Hepatic stellate cell (primary cell): ENCODE measurements around the gene HYAL4.

Experiments used
- DNase-seq: peaks from one replicate; pipeline ENCODE4 v3.0.0; 2011; ENCODE audit warnings: low spot score

Gene HYAL4

GRCh38 chr7:123905714-123906113, 60.7 kb downstream of the HYAL4 start:
- DNase-seq: no peak

GRCh38 chr7:123916240-123916724, 71.3 kb downstream of the HYAL4 start:
- peak; percentile 11 for DNase-seq

DNA sequence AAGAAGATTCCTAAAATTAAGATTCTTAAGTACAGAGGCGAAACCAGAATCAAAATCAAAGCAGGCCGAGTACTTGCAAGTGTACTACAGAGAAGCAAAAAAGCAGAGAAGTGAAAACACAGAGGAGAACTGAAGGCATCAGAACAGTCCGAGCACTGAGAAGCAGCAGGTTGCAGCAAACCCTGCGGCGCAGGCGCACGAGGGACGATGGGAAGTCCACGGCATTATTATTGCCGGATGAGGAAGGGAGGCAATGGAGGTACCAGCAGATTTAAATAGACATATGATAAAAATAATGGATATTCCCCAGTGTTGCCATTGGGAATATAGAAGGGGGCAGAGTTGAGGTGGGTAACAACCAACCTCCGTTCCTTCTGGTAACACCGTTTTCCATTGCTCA, 72.9 kb downstream of the HYAL4 start:
- no peak for DNase-seq

GRCh38 chr7:123918309-123918708, 73.3 kb downstream of the HYAL4 start:
- DNase-seq: no peak

DNA sequence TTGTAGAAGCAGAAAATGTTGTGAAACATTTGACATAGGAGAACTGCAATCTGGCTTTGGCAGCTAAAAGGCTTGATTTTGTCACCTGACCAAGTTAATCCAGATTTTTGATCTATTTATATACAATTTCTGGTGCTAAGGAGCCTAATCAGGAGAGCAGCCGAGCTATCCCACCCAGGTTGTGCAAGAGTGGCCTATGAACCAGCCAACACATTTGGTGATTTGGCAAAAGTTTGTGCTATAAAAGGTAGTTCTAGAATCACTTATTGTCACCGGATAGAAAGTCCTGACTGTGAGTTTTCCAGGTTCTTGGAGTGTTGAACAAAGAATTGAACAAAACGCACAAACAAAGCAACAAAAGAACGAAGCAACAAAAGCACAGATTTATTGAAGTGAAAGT, 78.6 kb downstream of the HYAL4 start:
- DNase-seq: no peak

- no peak for DNase-seq
These were observed 80.0 kb downstream of the HYAL4 start, which contains the start of gene SPAM1 for GRCh38 chr7:123924941-123925340. Gene SPAM1 (plus strand): TSS chr7:123925241. CDS start chr7:123953571, 28,330 bp downstream.
